Limb (tissue), 2 donors: Measurements from ENCODE around the gene AGBL1.
A peak's percentile ranks its signal among the peaks of the same experiment; 100 is the strongest.

Experiments
- DNase-seq, 2 donors: peaks; one replicate each; pipeline ENCODE4 v3.0.0-alpha.2; 2016; ENCODE audit errors: extremely low spot score in 2 of 2

AGBL1 gene

DNA sequence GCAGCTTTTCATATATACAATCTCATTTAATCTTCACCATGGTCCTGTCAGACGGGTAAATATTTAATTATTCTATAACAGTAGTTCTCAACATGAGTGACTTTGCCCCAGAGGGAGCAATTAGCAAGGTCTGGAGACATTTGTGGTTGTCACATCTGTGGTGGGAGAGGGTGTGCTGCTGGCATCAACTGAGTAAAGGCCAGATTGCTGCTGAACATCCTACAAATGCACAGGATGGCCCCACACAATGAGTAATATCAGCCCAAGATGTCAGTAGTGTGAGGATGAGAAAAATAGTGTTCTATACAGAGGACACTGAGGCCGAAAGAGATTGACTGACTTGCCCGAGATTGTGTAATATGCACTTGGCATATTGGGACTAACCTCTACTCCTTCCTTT, 156.0 kb downstream of the AGBL1 start:
- no peak for DNase-seq

DNA sequence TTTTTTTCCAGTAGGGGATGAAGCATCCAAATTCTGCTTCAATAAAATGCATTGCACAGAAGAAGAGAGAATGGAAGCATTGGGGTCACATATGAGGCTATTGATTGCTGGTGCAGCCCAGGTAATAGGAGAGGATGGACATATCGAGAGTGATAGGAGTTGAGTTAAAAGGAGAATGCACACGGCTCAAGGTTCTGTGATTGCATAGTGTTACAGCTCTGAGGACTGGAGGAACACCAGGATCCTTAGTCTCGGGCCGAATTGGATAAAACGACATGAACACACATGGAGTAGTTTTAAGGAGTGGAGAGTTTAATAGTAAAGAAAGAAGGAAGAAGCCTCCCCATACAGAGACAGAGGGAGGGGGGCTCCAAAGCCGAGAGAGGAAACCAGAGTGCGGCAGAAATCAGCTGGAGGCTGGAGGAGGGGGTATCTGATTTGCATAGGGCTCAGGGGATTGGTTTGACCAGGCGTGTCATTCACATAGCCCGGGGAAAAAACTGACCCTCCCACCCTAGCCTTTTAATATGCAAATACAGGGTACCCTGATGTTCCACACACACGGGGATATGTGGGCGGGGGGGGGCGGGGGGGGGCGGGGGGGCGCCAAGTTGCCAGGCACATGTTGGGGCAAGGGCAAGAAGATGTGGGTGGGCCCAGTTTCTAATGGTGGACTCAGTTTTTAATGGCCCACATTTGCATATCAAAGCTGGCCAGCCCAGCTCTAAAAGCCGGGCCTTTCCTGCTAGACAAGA, 156.9 kb downstream of the AGBL1 start:
- DNase-seq = peak in 1 of 2 donors; percentile 35

DNA sequence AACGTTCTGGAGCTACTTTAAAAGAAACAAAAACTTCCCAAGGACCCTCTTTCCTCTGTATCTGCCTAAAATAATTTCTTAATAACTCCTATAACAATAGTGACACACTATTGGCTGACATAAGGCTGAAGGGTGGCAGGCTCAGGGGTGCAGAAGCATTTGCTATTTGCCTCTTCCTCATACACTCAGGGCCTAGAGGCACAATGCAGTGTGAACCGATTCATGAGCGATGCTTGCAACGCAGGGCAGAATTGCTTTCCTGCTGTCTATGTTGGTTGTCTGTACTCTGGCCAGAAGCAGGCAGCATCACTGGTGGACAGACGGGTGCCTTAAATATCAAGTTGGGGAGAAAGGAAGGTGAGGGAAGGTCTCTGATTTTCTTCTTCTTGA, 157.4 kb downstream of the AGBL1 start:
- DNase-seq = no peak

DNA sequence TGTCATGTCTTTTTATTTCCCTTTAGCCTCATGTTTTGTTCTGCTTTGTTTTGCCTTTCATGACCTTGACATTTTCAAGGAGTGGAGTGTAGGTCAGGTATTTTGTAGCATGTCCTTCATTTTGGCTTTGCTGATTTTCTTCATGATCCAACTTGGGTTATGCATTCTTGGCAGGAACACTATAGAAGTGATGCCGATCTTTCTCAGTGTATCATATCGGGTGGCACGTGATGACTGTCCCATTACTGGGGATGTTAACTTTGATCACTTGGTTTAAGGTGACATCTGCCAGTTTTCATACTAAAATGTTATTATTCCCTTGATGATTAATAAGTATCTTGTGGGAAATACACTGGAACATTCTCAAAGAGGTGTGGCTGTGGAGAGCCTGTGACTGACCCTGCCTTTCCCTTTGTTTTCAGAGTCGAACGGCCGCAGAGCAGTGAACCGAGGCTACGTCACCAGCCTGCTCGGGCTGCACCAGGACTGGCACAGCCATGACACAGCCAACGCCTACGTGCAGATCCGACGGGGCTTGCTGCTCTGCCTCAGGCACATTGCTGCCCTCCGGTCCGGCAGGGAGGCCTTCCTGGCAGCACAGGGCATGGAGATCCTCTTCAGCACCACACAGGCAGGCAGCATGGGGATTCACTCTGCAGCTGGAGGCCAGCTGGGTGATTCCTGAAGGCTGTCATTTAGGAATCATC, 167.7 kb downstream of the AGBL1 start:
- no peak for DNase-seq

DNA sequence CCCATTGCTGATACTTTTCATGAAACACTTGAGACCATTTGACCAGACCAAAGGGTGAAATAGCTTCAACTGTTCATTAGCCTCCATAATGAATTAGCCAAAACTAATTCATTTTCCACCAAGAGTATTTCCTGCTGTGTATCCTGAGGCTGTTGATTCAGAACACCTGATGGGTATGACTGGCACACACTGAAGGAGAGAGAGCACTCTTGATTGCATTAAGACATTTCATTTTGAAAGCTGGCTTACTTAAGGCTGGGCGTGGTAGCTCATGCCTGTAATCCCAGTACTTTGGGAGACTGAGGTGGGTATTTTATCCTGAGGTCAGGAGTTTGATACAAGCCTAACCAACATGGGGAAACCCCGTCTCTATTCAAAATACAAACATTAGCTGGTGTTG, 175.6 kb downstream of the AGBL1 start:
- no peak for DNase-seq

DNA sequence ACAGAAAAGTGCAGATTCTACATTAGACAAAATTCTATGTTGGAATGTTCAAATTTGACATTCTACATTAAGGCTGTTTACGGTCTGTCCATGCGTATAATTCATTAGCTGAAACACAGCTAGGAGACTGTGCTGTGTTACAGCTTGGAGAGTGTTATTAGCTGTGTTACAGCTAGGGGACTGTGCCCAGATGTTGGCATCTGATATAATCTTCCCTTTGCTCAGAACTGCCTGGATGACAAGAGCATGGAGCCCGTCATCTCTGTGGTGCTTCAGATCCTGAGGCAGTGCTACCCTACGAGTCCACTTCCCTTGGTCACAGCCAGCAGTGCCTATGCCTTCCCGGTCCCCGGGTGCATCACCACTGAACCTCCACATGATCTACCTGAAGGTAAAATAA, 177.0 kb downstream of the AGBL1 start:
- no peak for DNase-seq

DNA sequence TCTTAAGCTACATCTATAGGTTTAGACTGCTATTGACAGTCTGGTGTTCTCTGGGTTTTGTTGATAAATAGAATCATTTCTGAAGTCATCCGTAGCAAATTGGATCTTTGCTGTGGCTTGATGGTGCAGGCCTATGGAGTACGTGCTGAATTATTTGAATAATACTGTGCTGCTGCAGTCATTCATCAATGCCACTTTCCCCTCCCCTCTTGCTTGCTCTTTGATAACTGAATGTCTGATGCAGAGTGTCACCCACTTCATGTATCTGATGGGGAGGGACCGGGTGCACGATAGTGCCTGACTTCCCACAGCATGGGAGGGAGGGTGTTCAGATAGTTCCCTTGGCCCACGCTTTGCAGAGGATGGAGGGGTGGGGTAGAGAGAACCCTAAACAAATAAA, 179.9 kb downstream of the AGBL1 start:
- DNase-seq = no peak

DNA sequence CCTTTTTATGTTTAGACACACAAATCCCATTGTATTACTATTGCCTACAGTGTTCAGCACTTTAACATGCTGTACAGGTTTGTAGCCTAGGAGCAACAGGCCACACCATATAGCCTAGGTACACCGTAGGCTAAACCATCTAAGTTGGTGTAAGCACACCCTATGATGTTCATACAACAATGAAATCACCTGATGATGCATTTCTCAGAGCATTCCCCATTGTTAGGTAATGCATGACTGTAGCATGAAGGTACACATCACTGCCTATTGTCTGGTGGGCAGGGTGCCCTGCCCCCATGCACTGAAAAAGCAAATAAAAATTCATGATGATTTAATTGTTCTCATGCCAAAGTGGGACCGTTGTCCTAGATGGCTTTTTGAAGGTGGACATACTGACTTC, 183.6 kb downstream of the AGBL1 start:
- no peak for DNase-seq

DNA sequence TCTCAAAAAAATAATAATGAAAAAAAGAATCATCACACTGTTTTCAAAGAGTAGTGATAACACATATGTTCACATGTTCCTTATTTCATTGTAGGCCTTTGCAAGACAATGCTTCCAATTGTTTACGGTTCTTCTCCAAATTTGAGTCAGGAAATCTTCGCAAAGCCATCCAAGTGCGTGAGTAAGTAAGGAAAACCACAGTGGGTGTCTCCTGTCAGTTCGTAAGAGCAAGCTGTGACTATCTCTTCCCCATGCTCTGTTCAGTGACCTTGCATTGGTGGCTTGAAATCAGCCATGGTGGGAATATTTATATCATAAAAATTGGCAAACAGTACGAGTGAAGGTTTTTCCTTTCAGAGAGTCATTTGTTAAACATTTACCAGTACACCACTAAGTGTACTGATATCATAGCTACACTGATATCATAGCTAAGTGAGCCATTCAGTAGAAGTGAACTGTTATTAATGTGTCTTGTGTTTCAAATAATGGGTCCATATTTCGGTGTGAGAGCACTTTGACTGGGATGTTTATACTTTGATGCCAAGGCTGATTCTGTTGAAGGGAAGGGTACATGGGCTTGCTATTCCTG, 187.3 kb downstream of the AGBL1 start:
- DNase-seq = no peak

DNA sequence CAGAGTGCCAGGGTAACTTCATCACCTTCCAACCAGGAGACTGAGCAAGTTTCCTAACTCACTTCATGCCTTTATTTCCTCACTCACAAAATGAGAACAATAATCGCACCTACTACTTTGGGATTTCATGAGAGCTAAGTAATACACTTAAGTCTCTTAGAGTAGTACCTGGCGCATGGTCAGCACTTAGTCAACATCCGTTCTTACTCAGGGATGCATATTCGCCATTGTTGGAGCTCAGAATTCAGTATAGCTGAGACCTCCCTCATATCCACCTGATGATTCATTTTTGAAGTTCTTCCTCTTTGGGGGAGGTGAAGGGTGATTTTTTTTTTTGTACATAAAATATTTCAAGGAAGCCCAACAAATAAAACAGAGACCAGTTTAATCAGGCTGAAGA, 188.2 kb downstream of the AGBL1 start:
- DNase-seq = no peak

DNA sequence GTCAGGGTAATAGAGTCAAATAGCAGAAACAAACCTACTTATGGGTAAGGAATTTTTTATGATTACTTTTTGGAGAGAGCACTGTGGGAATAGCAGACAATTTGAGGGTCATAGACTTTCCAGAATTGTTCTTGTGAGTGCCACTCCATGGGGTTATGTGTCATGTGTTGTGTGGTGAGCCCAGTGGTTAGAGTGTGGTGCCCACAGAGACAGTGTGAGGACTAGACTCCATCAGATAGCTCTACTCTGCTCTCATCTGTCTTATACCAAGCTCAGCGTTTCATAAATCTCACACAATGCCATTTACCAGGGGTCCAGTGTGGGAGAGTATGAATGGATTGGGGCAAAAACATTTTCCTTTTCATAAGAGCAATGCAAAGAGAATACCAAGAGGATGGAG, 188.9 kb downstream of the AGBL1 start:
- no peak for DNase-seq

DNA sequence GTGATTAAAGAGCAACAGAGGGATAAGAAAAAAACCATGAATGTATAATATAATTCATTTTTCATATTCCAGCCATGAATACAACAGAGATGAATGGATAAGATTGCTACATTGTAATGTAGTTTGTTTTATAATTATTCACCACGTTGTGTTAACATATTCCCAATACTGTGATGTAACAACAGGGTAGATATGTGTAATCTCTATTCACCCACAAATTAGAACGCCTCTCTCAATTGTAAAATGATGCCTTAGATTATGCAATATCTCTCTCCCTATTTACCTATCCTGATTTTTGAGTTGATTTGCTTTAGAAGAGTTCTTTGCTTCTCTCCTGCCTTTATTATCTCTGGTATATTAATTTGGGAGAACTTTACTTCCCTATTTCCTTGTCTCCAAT, 193.6 kb downstream of the AGBL1 start:
- no peak for DNase-seq

DNA sequence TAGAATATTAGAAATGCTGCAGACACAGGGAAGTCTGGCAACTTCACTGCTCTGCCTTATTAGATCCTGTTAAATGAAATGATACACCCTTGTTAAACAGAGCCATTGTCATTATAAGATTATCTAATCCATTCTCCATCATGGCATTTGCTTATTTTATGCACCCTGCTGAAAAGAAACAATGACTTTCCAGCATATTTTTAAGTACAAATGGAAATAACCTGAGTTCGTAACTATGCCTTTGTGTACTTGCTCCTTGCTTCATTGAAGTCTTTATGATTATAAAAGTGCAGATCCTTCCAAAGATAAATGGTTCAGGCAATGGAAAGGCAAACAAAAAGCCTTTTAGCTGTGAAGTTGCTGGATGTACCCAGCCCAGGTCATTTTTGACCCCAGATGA, 195.7 kb downstream of the AGBL1 start:
- DNase-seq = no peak

DNA sequence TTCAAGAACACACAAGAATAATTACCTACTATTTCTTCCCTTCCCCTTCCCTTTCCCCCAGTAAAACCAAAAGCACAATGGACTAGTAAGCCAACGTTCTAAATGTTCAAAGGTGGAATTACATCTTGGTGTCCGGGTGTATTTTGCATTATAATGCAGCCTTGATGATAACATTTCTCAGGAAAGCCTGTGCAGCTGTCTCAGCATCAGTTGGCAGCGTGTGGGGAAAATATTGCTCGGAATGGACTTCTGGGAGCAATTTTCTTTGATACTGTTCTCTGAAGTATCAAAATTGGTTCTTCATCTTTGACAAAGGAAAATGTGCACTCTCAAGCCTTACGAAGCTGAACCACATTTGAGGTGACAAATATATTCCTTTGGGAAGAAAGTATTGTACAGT, 198.9 kb downstream of the AGBL1 start:
- no peak for DNase-seq

DNA sequence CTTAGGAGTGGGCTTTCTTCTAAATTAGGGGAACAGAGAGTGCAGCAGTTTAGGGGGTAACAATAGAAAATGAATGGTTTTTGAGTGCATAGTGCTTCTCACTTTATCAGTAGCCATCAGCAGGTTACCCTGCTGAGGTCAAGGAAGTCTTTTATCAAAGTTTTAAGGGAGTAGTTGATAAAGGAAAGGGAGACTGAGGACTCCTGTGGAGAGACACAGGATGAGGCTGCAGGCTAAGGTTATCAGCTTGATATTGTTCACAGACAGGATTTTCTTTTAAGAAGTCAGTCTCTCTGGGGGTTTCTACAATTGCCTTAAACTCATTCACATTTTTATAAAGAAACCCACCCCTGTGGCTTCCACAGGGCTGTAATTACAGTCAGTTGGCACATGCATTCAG, 205.0 kb downstream of the AGBL1 start:
- no peak for DNase-seq

DNA sequence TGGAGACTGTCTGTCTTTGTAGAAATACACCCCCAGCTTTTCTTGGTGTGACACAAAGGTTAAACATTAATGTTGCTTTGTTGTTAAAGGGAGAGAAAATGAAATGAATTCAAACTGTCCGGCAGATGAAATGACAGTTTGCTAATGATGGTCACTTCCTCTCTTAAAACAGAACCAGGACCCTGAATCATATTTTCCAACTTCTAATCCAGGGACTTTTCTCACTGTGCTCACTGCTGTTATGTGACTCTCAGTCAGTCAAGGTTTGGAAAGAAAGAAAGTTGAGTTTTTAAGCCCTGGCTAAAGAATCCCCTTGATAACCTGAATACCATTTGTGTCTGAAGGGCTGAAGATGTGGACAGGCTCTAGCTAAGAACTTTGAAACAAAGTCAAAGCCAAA, 215.8 kb downstream of the AGBL1 start:
- DNase-seq = no peak

DNA sequence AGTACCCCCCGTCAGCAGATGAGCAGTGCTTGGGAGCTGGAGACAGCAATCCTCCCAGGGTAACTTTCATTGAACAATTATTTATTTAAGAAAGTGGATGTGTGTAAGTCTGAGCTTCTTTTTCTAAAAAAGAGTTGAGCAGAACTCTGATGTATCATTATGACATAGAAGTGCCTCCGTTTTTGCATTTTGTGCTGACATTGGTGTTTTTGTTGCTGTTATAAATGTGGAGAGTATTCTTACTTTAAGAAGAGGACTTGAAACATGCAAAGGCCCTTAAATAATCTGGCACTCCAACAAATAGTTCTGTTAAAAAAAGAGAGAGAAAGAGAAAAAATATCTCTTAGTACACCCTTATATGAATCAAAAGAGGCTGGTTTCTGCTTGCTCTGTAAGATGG, 217.1 kb downstream of the AGBL1 start:
- DNase-seq = no peak

DNA sequence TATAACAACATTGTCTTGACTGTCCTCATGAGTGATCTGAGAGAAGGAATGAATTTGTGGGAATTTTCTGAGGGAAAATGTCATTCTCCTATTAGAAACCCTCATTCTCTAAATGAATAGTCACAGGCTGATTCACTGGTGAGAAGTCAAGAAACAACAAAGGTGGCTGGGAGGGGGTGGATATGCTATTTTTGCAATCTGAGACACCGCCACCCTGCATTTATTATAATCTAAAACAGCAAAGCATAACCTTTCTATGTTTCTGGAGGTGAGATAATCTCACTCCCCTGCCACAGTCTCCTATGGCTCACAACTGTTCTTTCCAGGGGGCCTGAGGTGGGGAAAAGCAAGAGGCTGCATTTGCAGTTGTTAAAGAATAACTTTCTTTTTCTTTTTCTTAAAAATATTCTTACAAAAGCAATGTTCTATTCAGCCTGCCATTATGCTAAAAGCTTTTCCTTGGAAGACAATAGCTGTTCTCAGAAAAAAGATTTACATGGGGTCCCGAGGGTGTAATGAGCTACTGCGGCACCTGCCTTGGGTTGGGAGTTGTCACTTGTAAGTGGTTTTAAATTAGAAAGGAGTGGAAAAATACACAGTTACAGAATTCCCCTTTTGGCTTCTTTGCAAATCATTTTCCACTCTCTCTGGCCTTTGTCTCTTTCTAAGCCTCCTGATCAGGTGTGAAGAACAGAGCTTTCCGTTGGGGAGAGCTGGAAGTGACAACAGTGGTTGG, 220.9 kb downstream of the AGBL1 start:
- peak in 1 of 2 donors; percentile 5 for DNase-seq

DNA sequence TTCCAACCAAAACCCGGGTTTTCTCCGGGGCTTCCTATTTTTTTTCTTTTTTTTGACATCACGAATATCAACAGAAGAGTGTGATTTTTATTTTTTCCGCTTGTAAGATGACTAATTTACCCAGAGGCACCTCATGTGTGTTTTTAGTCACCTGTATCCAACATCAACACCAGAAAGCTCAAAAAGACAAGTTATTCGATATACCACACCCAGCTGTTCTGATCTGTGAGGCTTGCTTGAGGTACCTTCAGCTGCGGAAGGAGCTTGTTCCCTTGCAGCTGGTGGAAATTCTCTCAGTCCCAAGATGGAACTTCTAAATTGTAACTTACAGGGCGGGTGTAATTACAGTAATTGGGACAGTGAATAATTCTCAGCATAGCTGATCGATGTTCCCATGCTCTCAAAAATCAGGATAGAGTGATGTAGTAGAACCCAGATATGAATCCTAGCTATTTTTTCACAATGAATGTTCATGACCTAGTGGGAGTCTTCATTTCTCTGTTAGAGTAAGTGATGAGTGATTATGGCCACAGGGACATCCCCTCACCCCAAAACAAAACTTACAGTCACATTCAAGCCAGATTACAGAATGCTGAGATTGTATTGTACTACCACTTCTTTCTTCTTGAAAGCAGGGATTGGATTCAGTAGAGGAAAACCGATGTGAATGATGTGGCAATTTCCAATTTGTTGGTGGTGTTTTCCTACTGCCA, 232.1 kb downstream of the AGBL1 start:
- no peak for DNase-seq

DNA sequence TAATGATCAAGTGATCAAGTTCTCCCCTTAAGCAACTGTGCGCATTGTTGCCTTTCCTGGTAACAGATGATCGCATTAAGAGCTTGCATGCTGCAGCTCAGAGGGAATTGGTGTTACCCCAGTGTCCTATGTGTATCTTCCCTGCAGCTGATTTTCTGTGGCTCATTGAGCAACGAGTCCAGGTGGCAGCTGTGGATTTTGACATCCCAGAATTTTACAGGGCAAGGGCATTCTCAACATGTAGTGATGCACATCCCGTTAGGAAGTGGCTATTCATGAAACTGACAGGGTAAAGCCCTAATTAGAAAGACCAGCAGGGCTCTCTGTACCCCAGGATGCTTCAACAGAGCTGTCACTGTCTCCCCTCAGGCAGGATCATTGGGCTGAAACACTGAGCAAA, 232.8 kb downstream of the AGBL1 start:
- no peak for DNase-seq

DNA sequence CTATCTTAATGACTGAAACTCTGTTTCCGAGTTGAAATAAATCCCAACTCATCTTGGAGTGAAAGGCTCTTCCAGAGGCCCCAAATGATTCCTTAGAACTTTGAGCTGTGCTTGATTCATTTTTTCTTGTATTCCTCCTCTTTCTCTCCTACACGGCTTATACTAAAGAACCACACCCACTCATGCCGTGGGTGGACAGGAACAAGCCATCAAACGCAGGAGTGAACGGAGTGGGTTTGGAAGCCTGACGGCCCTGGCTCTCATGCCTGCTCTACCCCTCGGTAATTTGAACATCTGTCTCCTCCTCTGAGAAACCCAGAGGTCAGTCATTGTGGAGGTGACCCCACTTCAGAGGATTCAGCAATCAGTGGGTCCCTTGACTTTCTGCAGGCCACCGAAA, 236.5 kb downstream of the AGBL1 start:
- no peak for DNase-seq
